ENCODE measurements around the gene ASIC4.

The ASIC4 gene

GRCh38 chr2:219472629-219473187, 41.6 kb upstream of the ASIC4 start:
- Histone ChIP-seq H3K9ac (ENCODE audit: low read depth in 1 of 2, low read length in 2 of 2) (no peak overlapping the region), H3K27me3 (ENCODE audit: control insufficient read depth in 1 of 2, insufficient read depth in 2 of 2, low read length in 2 of 2) (no peaks in the 10 kb centered on the region), H3K27ac (ENCODE audit: low read depth, low read length) (no peak overlapping the region), H3K36me3 (ENCODE audit: control insufficient read depth in 1 of 2, insufficient read depth in 2 of 2, low read length in 2 of 2) (no peaks in the 10 kb centered on the region), H3K9me3 (ENCODE audit: control insufficient read depth in 1 of 2, low read length in 2 of 2) (no peaks in the 10 kb centered on the region), H3K4me1 (ENCODE audit: control insufficient read depth in 1 of 2, insufficient read depth in 2 of 2, low read length in 2 of 2) (no peaks in the 10 kb centered on the region), H3K4me3 (ENCODE audit: low read depth in 1 of 2, low read length in 2 of 2) (no peak overlapping the region)

GRCh38 chr2:219473511-219473910, 40.8 kb upstream of the ASIC4 start:
- H3K27me3 ChIP-seq (ENCODE audit: control insufficient read depth in 1 of 2, insufficient read depth in 2 of 2, low read length in 2 of 2): no peaks in the 10 kb centered on the region
- H3K36me3 ChIP-seq (ENCODE audit: control insufficient read depth in 1 of 2, insufficient read depth in 2 of 2, low read length in 2 of 2): no peaks in the 10 kb centered on the region
- no peak overlapping the region for H3K4me3 ChIP-seq (ENCODE audit: low read depth in 1 of 2, low read length in 2 of 2)
- no peak overlapping the region for H3K27ac ChIP-seq (ENCODE audit: low read depth, low read length)
- no peak overlapping the region for H3K9ac ChIP-seq (ENCODE audit: low read depth in 1 of 2, low read length in 2 of 2)
- H3K9me3 ChIP-seq (ENCODE audit: control insufficient read depth in 1 of 2, low read length in 2 of 2): no peaks in the 10 kb centered on the region
- no peaks in the 10 kb centered on the region for H3K4me1 ChIP-seq (ENCODE audit: control insufficient read depth in 1 of 2, insufficient read depth in 2 of 2, low read length in 2 of 2)

GRCh38 chr2:219474285-219475060, 39.8 kb upstream of the ASIC4 start:
- no peaks in the 10 kb centered on the region for H3K27me3 ChIP-seq (ENCODE audit: control insufficient read depth in 1 of 2, insufficient read depth in 2 of 2, low read length in 2 of 2)
- H3K9me3 ChIP-seq (ENCODE audit: control insufficient read depth in 1 of 2, low read length in 2 of 2): no peaks in the 10 kb centered on the region
- H3K4me1 ChIP-seq (ENCODE audit: control insufficient read depth in 1 of 2, insufficient read depth in 2 of 2, low read length in 2 of 2): no peaks in the 10 kb centered on the region
- no peaks in the 10 kb centered on the region for H3K36me3 ChIP-seq (ENCODE audit: control insufficient read depth in 1 of 2, insufficient read depth in 2 of 2, low read length in 2 of 2)
- no peak overlapping the region for H3K9ac ChIP-seq (ENCODE audit: low read depth in 1 of 2, low read length in 2 of 2)
- no peak overlapping the region for H3K27ac ChIP-seq (ENCODE audit: low read depth, low read length)
- H3K4me3 ChIP-seq (ENCODE audit: low read depth in 1 of 2, low read length in 2 of 2): no peak overlapping the region

- H3K9ac ChIP-seq (ENCODE audit: low read depth in 1 of 2, low read length in 2 of 2): no peak overlapping the region
These were observed 39.0 kb upstream of the ASIC4 start for GRCh38 chr2:219475278-219475677.

GRCh38 chr2:219475697-219476651, 38.3 kb upstream of the ASIC4 start:
- Histone ChIP-seq H3K27ac (ENCODE audit: low read depth, low read length) (no peak overlapping the region), H3K36me3 (ENCODE audit: control insufficient read depth in 1 of 2, insufficient read depth in 2 of 2, low read length in 2 of 2) (no peaks in the 10 kb centered on the region), H3K27me3 (ENCODE audit: control insufficient read depth in 1 of 2, insufficient read depth in 2 of 2, low read length in 2 of 2) (peaks cover 0 to 4% of the 10 kb centered on the region in 2 donors), H3K4me3 (ENCODE audit: low read depth in 1 of 2, low read length in 2 of 2) (no peak overlapping the region), H3K9ac (ENCODE audit: low read depth in 1 of 2, low read length in 2 of 2) (no peak overlapping the region), H3K9me3 (ENCODE audit: control insufficient read depth in 1 of 2, low read length in 2 of 2) (no peaks in the 10 kb centered on the region), H3K4me1 (ENCODE audit: control insufficient read depth in 1 of 2, insufficient read depth in 2 of 2, low read length in 2 of 2) (no peaks in the 10 kb centered on the region)

More at GRCh38 chr2:219475278-219475677, 39.0 kb upstream of the ASIC4 start:
- Histone ChIP-seq H3K27ac (ENCODE audit: low read depth, low read length) (no peak overlapping the region), H3K36me3 (ENCODE audit: control insufficient read depth in 1 of 2, insufficient read depth in 2 of 2, low read length in 2 of 2) (no peaks in the 10 kb centered on the region), H3K9me3 (ENCODE audit: control insufficient read depth in 1 of 2, low read length in 2 of 2) (no peaks in the 10 kb centered on the region), H3K4me3 (ENCODE audit: low read depth in 1 of 2, low read length in 2 of 2) (no peak overlapping the region), H3K27me3 (ENCODE audit: control insufficient read depth in 1 of 2, insufficient read depth in 2 of 2, low read length in 2 of 2) (no peaks in the 10 kb centered on the region), H3K4me1 (ENCODE audit: control insufficient read depth in 1 of 2, insufficient read depth in 2 of 2, low read length in 2 of 2) (no peaks in the 10 kb centered on the region)

GRCh38 chr2:219476652-219477151, 37.6 kb upstream of the ASIC4 start:
- Histone ChIP-seq H3K36me3 (ENCODE audit: control insufficient read depth in 1 of 2, insufficient read depth in 2 of 2, low read length in 2 of 2) (no peaks in the 10 kb centered on the region), H3K27me3 (ENCODE audit: control insufficient read depth in 1 of 2, insufficient read depth in 2 of 2, low read length in 2 of 2) (peaks cover 0 to 7% of the 10 kb centered on the region in 2 donors)

GRCh38 chr2:219477179-219477578, 37.1 kb upstream of the ASIC4 start:
- Histone ChIP-seq H3K36me3 (ENCODE audit: control insufficient read depth in 1 of 2, insufficient read depth in 2 of 2, low read length in 2 of 2) (no peaks in the 10 kb centered on the region), H3K27ac (ENCODE audit: low read depth, low read length) (no peak overlapping the region), H3K4me3 (ENCODE audit: low read depth in 1 of 2, low read length in 2 of 2) (no peak overlapping the region), H3K27me3 (ENCODE audit: control insufficient read depth in 1 of 2, insufficient read depth in 2 of 2, low read length in 2 of 2) (peaks cover 0 to 11% of the 10 kb centered on the region in 2 donors), H3K9me3 (ENCODE audit: control insufficient read depth in 1 of 2, low read length in 2 of 2) (no peaks in the 10 kb centered on the region), H3K4me1 (ENCODE audit: control insufficient read depth in 1 of 2, insufficient read depth in 2 of 2, low read length in 2 of 2) (no peaks in the 10 kb centered on the region), H3K9ac (ENCODE audit: low read depth in 1 of 2, low read length in 2 of 2) (no peak overlapping the region)

More at GRCh38 chr2:219476652-219477151, 37.6 kb upstream of the ASIC4 start:
- Histone ChIP-seq H3K9ac (ENCODE audit: low read depth in 1 of 2, low read length in 2 of 2) (no peak overlapping the region), H3K27ac (ENCODE audit: low read depth, low read length) (no peak overlapping the region), H3K4me1 (ENCODE audit: control insufficient read depth in 1 of 2, insufficient read depth in 2 of 2, low read length in 2 of 2) (no peaks in the 10 kb centered on the region), H3K4me3 (ENCODE audit: low read depth in 1 of 2, low read length in 2 of 2) (no peak overlapping the region), H3K9me3 (ENCODE audit: control insufficient read depth in 1 of 2, low read length in 2 of 2) (no peaks in the 10 kb centered on the region)

- Histone ChIP-seq H3K9me3 (ENCODE audit: control insufficient read depth in 1 of 2, low read length in 2 of 2) (no peaks in the 10 kb centered on the region), H3K27ac (ENCODE audit: low read depth, low read length) (no peak overlapping the region), H3K36me3 (ENCODE audit: control insufficient read depth in 1 of 2, insufficient read depth in 2 of 2, low read length in 2 of 2) (no peaks in the 10 kb centered on the region), H3K4me1 (ENCODE audit: control insufficient read depth in 1 of 2, insufficient read depth in 2 of 2, low read length in 2 of 2) (no peaks in the 10 kb centered on the region), H3K27me3 (ENCODE audit: control insufficient read depth in 1 of 2, insufficient read depth in 2 of 2, low read length in 2 of 2) (peaks cover 6 to 18% of the 10 kb centered on the region in 2 donors), H3K9ac (ENCODE audit: low read depth in 1 of 2, low read length in 2 of 2) (no peak overlapping the region), H3K4me3 (ENCODE audit: low read depth in 1 of 2, low read length in 2 of 2) (no peak overlapping the region)
These were observed 36.5 kb upstream of the ASIC4 start for GRCh38 chr2:219477815-219478214.

GRCh38 chr2:219478916-219479315, 35.4 kb upstream of the ASIC4 start:
- Histone ChIP-seq H3K9ac (ENCODE audit: low read depth in 1 of 2, low read length in 2 of 2) (no peak overlapping the region), H3K4me3 (ENCODE audit: low read depth in 1 of 2, low read length in 2 of 2) (no peak overlapping the region), H3K4me1 (ENCODE audit: control insufficient read depth in 1 of 2, insufficient read depth in 2 of 2, low read length in 2 of 2) (peaks cover 0 to 3% of the 10 kb centered on the region in 2 donors), H3K27ac (ENCODE audit: low read depth, low read length) (no peak overlapping the region), H3K36me3 (ENCODE audit: control insufficient read depth in 1 of 2, insufficient read depth in 2 of 2, low read length in 2 of 2) (no peaks in the 10 kb centered on the region), H3K27me3 (ENCODE audit: control insufficient read depth in 1 of 2, insufficient read depth in 2 of 2, low read length in 2 of 2) (peaks cover 17 to 29% of the 10 kb centered on the region in 2 donors), H3K9me3 (ENCODE audit: control insufficient read depth in 1 of 2, low read length in 2 of 2) (no peaks in the 10 kb centered on the region)

Data from duodenal mucosa (tissue), 2 donors.